ENCODE data around the gene DDR2.
A peak's percentile ranks its signal among the peaks of the same experiment; 100 is the strongest.

The DDR2 gene

GRCh38 chr1:162680419-162681121 is 48.3 kb downstream of the DDR2 start:
- in situ Hi-C loops (cut with HindIII; ENCODE audit: low pct_unique_long_range_greater_than_20kb, low sequenced_read_pairs), result no loop called here

GRCh38 chr1:162681122-162681436 is 48.8 kb downstream of the DDR2 start:
- in situ Hi-C loops (cut with HindIII; ENCODE audit: low pct_unique_long_range_greater_than_20kb, low sequenced_read_pairs), result no loop called here
- no peak for DNase-seq (ENCODE audit: low read depth in 1 of 2, low spot score in 1 of 2)
- no peak for TF ChIP-seq JUND (IDR thresholded peaks at IDR 0.05; ENCODE audit: low read depth)

More at GRCh38 chr1:162680419-162681121, 48.3 kb downstream of the DDR2 start:
- no peak for DNase-seq (ENCODE audit: low read depth in 1 of 2, low spot score in 1 of 2)
- TF ChIP-seq JUND (IDR thresholded peaks at IDR 0.05; ENCODE audit: low read depth), result no peak

- no peak for DNase-seq (ENCODE audit: low read depth in 1 of 2, low spot score in 1 of 2)
- in situ Hi-C loops (cut with HindIII; ENCODE audit: low pct_unique_long_range_greater_than_20kb, low sequenced_read_pairs), result no loop called here
- no peak for TF ChIP-seq JUND (IDR thresholded peaks at IDR 0.05; ENCODE audit: low read depth)
Observed at GRCh38 chr1:162682013-162682419, 49.8 kb downstream of the DDR2 start.

GRCh38 chr1:162687870-162688269 is 55.6 kb downstream of the DDR2 start:
- no peak for TF ChIP-seq JUND (IDR thresholded peaks at IDR 0.05; ENCODE audit: low read depth)
- in situ Hi-C loops (cut with HindIII; ENCODE audit: low pct_unique_long_range_greater_than_20kb, low sequenced_read_pairs), result no loop called here
- no peak for DNase-seq (ENCODE audit: low read depth in 1 of 2, low spot score in 1 of 2)

- in situ Hi-C loops (cut with HindIII; ENCODE audit: low pct_unique_long_range_greater_than_20kb, low sequenced_read_pairs), result no loop called here
- no peak for TF ChIP-seq JUND (IDR thresholded peaks at IDR 0.05; ENCODE audit: low read depth)
- DNase-seq (ENCODE audit: low read depth in 1 of 2, low spot score in 1 of 2), result no peak
Observed at GRCh38 chr1:162688521-162688920, 56.3 kb downstream of the DDR2 start.

- TF ChIP-seq JUND (IDR thresholded peaks at IDR 0.05; ENCODE audit: low read depth), result no peak
- in situ Hi-C loops (cut with HindIII; ENCODE audit: low pct_unique_long_range_greater_than_20kb, low sequenced_read_pairs), result no loop called here
- DNase-seq (ENCODE audit: low read depth in 1 of 2, low spot score in 1 of 2), result no peak
Observed at GRCh38 chr1:162688931-162689330, 56.7 kb downstream of the DDR2 start.

GRCh38 chr1:162689745-162690671 is 57.7 kb downstream of the DDR2 start:
- DNase-seq (ENCODE audit: low read depth in 1 of 2, low spot score in 1 of 2), result no peak
- in situ Hi-C loops (cut with HindIII; ENCODE audit: low pct_unique_long_range_greater_than_20kb, low sequenced_read_pairs), result no loop called here
- TF ChIP-seq JUND (IDR thresholded peaks at IDR 0.05; ENCODE audit: low read depth), result no peak

GRCh38 chr1:162690672-162691434 is 58.6 kb downstream of the DDR2 start:
- peak in 1 of 2 experiments; percentile 41 for DNase-seq (ENCODE audit: low read depth in 1 of 2, low spot score in 1 of 2)
- in situ Hi-C loops (cut with HindIII; ENCODE audit: low pct_unique_long_range_greater_than_20kb, low sequenced_read_pairs), result no loop called here
- TF ChIP-seq JUND (IDR thresholded peaks at IDR 0.05; ENCODE audit: low read depth), result no peak

- TF ChIP-seq JUND (IDR thresholded peaks at IDR 0.05; ENCODE audit: low read depth), result no peak
- in situ Hi-C loops (cut with HindIII; ENCODE audit: low pct_unique_long_range_greater_than_20kb, low sequenced_read_pairs), result no loop called here
Observed at GRCh38 chr1:162691999-162692575, 59.8 kb downstream of the DDR2 start.

GRCh38 chr1:162694911-162695310 is 62.6 kb downstream of the DDR2 start:
- TF ChIP-seq JUND (IDR thresholded peaks at IDR 0.05; ENCODE audit: low read depth), result no peak
- no peak for DNase-seq (ENCODE audit: low read depth in 1 of 2, low spot score in 1 of 2)
- in situ Hi-C loops (cut with HindIII; ENCODE audit: low pct_unique_long_range_greater_than_20kb, low sequenced_read_pairs), result no loop called here

More at GRCh38 chr1:162691999-162692575, 59.8 kb downstream of the DDR2 start:
- DNase-seq (ENCODE audit: low read depth in 1 of 2, low spot score in 1 of 2), result no peak

- no peak for TF ChIP-seq JUND (IDR thresholded peaks at IDR 0.05; ENCODE audit: low read depth)
- in situ Hi-C loops (cut with HindIII; ENCODE audit: low pct_unique_long_range_greater_than_20kb, low sequenced_read_pairs), result no loop called here
- DNase-seq (ENCODE audit: low read depth in 1 of 2, low spot score in 1 of 2), result no peak
Observed at GRCh38 chr1:162695687-162696086, 63.4 kb downstream of the DDR2 start.

GRCh38 chr1:162696286-162696862 is 64.1 kb downstream of the DDR2 start:
- peak; percentile 11 to 94 for DNase-seq (ENCODE audit: low read depth in 1 of 2, low spot score in 1 of 2)
- in situ Hi-C loops (cut with HindIII; ENCODE audit: low pct_unique_long_range_greater_than_20kb, low sequenced_read_pairs), result no loop called here
- no peak for TF ChIP-seq JUND (IDR thresholded peaks at IDR 0.05; ENCODE audit: low read depth)
